ENCODE data around the gene ZCCHC2.

DNA sequence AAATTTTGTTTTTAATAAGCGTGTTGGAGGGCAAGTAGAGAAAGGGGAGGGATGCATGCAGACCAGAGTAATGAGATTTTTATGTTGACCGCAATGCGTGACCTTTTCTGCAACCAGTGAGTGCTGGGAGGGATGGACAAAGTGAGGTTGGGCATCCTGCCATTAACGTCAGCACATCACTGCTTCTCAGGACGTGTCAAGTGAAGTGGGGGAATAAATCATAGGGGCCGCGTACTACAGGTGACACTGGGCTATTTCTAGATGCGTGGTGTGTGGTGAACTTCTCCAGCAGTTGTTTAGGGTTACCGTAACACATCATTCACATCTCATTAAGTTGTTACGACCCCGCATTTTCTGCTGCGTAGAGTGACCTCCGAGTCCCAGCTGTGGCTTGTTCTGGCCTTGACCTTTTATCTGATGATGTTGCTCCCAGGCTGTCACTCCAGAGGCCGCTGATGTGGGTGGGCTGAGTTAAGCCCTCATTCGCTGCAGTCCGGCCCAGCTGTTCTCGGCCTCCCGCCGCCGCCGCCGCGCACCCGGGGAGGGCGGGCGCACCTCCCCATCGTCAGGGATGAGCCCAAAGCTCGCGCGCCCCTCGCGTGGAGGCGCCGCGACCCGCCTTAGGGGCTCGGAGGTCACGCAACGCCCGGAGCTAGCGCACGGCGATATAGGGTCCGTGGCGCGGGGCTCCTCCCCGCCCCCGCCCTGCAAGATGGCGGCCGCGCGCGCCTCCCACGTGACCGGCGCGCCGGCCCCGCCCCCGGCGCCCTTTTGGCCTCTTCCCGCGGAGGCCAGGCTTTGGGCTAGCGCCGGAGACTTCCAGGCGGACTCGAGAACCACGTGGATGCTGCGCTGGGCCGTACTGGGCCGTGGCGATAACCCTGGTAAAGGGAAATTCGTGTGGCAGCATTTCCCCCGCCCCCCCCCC, 3.5 kb downstream of the ZCCHC2 start:
- TF ChIP-seq, protein P1, sequence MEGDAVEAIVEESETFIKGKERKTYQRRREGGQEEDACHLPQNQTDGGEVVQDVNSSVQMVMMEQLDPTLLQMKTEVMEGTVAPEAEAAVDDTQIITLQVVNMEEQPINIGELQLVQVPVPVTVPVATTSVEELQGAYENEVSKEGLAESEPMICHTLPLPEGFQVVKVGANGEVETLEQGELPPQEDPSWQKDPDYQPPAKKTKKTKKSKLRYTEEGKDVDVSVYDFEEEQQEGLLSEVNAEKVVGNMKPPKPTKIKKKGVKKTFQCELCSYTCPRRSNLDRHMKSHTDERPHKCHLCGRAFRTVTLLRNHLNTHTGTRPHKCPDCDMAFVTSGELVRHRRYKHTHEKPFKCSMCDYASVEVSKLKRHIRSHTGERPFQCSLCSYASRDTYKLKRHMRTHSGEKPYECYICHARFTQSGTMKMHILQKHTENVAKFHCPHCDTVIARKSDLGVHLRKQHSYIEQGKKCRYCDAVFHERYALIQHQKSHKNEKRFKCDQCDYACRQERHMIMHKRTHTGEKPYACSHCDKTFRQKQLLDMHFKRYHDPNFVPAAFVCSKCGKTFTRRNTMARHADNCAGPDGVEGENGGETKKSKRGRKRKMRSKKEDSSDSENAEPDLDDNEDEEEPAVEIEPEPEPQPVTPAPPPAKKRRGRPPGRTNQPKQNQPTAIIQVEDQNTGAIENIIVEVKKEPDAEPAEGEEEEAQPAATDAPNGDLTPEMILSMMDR (IDR thresholded peaks at IDR 0.05): no peak
- peak; percentile 53 for TF ChIP-seq POLR2A (IDR thresholded peaks at IDR 0.05)
- TF ChIP-seq POLR2AphosphoS5 (IDR thresholded peaks at IDR 0.05): peak; percentile 89 to 96 (median 94)

All from breast epithelium (tissue), 3 donors.